Nephron (organoid): ENCODE measurements around the gene PGD.

Source experiments
- H3K27ac Mint-ChIP-seq, 3 experiments: 2 replicates each; pipeline ENCODE4 v1.8.0; 2020; ENCODE audit warnings: mixed read lengths in 3 of 3, mild to moderate bottlenecking in 2 of 3, moderate library complexity in 1 of 3
- H3K27me3 Mint-ChIP-seq: 2 replicates; pipeline ENCODE4 v1.8.0; 2021; ENCODE audit warnings: low read depth, mild to moderate bottlenecking, moderate library complexity, mixed read lengths
- H3K36me3 Mint-ChIP-seq: 2 replicates; pipeline ENCODE4 v1.8.0; 2020; ENCODE audit warnings: low read depth, mixed read lengths
- H3K4me1 Mint-ChIP-seq: 2 replicates; pipeline ENCODE4 v1.8.0; 2020; ENCODE audit warnings: mixed read lengths
- H3K4me3 Mint-ChIP-seq, 3 experiments: 2 replicates each; pipeline ENCODE4 v1.8.0; 2020; ENCODE audit warnings: mild to moderate bottlenecking in 3 of 3, mixed read lengths in 3 of 3, moderate library complexity in 2 of 3
- H3K9me3 Mint-ChIP-seq: 2 replicates; pipeline ENCODE4 v1.8.0; 2020; ENCODE audit warnings: mixed read lengths
- CTCF ChIP-seq, 3 experiments: fragments of 200-600 bp; sonication (generic); IDR thresholded peaks; one replicate each; pipeline ENCODE4 v1.5.0; 2021; ENCODE audit warnings: antibody characterized with exemption in 3 of 3; ENCODE audit not compliant: unreplicated experiment in 3 of 3

The PGD gene

GRCh38 chr1:10430216-10431069 is 31.6 kb downstream of the PGD start, which contains the start of gene CENPS:
CENPS (plus strand) TSS chr1:10430433; CDS start chr1:10430518, 85 bp downstream.
- no peaks in the 10 kb centered on the region for H3K27me3 Mint-ChIP-seq
- no peaks in the 10 kb centered on the region for H3K9me3 Mint-ChIP-seq
- H3K36me3 Mint-ChIP-seq: no peaks in the 10 kb centered on the region
- peak; percentile 94 to 97 (median 97) for TF ChIP-seq CTCF (IDR thresholded peaks at IDR 0.05; ENCODE audit: unreplicated experiment in 3 of 3)
- peaks cover 34% of the 10 kb centered on the region for H3K4me1 Mint-ChIP-seq
- H3K4me3 Mint-ChIP-seq: peak within 1 kb of the TSS; percentile 89 to 95 (median 92)
- H3K27ac Mint-ChIP-seq: peak within 1 kb of the TSS; percentile 85 to 92 (median 91)

DNA sequence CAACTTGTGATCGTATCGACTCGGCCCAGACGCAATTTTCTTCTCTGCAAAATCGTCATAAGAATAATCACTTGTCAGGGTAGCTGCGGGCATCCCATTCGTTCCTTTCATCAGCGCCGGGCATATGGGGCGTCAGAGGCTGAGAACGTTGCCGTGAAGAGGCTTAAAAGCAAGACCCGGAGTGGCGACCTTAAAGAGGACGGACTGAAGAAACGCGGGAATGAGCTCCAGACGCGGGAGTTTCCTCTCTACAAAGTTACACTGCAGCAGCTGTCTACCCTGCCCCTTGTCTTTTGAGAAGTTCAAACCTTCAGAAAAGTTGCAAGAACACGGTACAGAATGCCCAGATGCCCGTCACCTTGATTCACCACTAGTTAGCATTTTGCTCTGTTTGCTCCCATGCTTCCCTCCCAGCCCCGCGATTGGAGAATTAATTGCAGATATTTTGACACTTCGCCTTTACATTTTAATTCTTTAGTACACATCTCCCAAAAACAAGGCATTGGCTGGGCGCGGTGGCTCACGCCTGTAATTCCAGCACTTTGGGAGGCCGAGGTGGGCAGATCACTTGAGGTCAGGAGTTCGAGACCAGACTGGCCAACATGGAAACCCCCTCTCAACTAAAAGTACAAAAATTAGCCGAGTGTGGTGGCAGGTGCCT is 32.3 kb downstream of the PGD start:
- no peaks in the 10 kb centered on the region for H3K9me3 Mint-ChIP-seq
- TF ChIP-seq CTCF (IDR thresholded peaks at IDR 0.05; ENCODE audit: unreplicated experiment in 3 of 3): no peak
- peaks cover 28% of the 10 kb centered on the region for H3K4me1 Mint-ChIP-seq
- H3K4me3 Mint-ChIP-seq: peak overlapping the region; percentile 89 to 95 (median 92)
- H3K27ac Mint-ChIP-seq: peak overlapping the region; percentile 85 to 92 (median 91)
- H3K36me3 Mint-ChIP-seq: no peaks in the 10 kb centered on the region
- no peaks in the 10 kb centered on the region for H3K27me3 Mint-ChIP-seq

GRCh38 chr1:10432910-10433700 is 34.2 kb downstream of the PGD start:
- H3K4me3 Mint-ChIP-seq: peak overlapping the region; percentile 68 to 81 (median 74)
- H3K9me3 Mint-ChIP-seq: no peaks in the 10 kb centered on the region
- H3K4me1 Mint-ChIP-seq: peaks cover 28% of the 10 kb centered on the region
- H3K36me3 Mint-ChIP-seq: no peaks in the 10 kb centered on the region
- H3K27me3 Mint-ChIP-seq: no peaks in the 10 kb centered on the region
- peak overlapping the region; percentile 47 to 95 (median 85) for H3K27ac Mint-ChIP-seq
- no peak for TF ChIP-seq CTCF (IDR thresholded peaks at IDR 0.05; ENCODE audit: unreplicated experiment in 3 of 3)

DNA sequence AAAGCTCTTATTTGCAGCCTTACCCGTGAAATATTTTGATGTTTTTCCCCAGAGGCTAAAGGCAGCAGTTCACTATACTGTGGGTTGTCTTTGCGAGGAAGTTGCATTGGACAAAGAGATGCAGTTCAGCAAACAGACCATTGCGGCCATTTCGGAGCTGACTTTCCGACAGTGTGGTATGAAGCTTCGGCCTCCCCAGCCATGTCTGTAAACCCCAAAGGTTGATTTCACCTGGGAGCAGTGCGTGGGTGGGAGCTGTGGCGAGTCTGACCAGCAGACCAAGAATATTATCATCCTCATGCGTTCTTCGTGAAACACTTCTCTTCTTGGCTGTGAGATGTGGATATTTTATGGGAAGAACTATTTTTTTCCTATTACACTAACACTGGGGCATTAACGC is 34.9 kb downstream of the PGD start:
- H3K4me3 Mint-ChIP-seq: peak overlapping the region; percentile 68 to 81 (median 74)

DNA sequence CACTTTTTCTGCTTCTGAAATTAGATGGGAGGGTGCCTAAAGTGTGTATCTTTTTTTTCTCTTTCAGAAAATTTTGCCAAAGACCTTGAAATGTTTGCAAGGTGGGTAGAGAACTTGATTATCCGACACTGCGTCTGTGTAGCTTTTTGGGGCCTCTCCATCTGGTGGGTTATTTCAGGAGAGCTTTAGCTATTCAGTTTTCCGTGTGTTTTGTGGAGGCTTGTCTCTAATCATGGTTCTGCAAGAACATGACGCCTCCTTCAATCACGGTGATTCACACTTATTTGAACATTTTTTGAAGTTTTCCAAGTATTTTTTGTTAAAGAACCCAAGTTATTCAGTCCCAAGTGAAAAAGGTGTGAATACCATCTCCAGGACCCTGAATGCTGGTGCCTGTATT is 35.7 kb downstream of the PGD start:
- H3K4me3 Mint-ChIP-seq: no peak overlapping the region
- peak overlapping the region in 1 of 3 experiments; percentile 95 for H3K27ac Mint-ChIP-seq
- TF ChIP-seq CTCF (IDR thresholded peaks at IDR 0.05; ENCODE audit: unreplicated experiment in 3 of 3): no peak
- no peaks in the 10 kb centered on the region for H3K9me3 Mint-ChIP-seq
- no peaks in the 10 kb centered on the region for H3K27me3 Mint-ChIP-seq
- no peaks in the 10 kb centered on the region for H3K36me3 Mint-ChIP-seq
- peaks cover 28% of the 10 kb centered on the region for H3K4me1 Mint-ChIP-seq

More for the DNA sequence above, 34.9 kb downstream of the PGD start:
- no peaks in the 10 kb centered on the region for H3K9me3 Mint-ChIP-seq
- H3K36me3 Mint-ChIP-seq: no peaks in the 10 kb centered on the region
- peaks cover 28% of the 10 kb centered on the region for H3K4me1 Mint-ChIP-seq
- no peak for TF ChIP-seq CTCF (IDR thresholded peaks at IDR 0.05; ENCODE audit: unreplicated experiment in 3 of 3)
- H3K27ac Mint-ChIP-seq: peak overlapping the region; percentile 47 to 95 (median 85)
- no peaks in the 10 kb centered on the region for H3K27me3 Mint-ChIP-seq
